Adipocyte (in vitro differentiated cells): Measurements from ENCODE around the gene TSPAN31.
"Not testable (repeated sequence)": the region's sequence is repeated elsewhere in the genome, so short reads cannot be mapped to it uniquely, and the experiment has no call there.

Experiments used
- DNase-seq: peaks from one replicate; pipeline ENCODE4 v3.0.0-alpha.2; 2015; ENCODE audit warnings: low read depth
- H3K27me3 ChIP-seq: replicated peaks from 2 replicates; pipeline ENCODE4 v1.7.0; 2013; ENCODE audit warnings: mild to moderate bottlenecking, low read length, moderate library complexity; ENCODE audit not compliant: control insufficient read depth, insufficient read depth
- H3K36me3 ChIP-seq: 2 replicates; pipeline ENCODE4 v1.7.0; 2013; ENCODE audit warnings: low read length, mild to moderate bottlenecking, moderate library complexity; ENCODE audit not compliant: control insufficient read depth, insufficient read depth, severe bottlenecking
- H3K4me1 ChIP-seq: 2 replicates; pipeline ENCODE4 v1.7.0; 2013; ENCODE audit warnings: mild to moderate bottlenecking, low read length, moderate library complexity; ENCODE audit not compliant: control insufficient read depth, insufficient read depth
- H3K4me3 ChIP-seq: 2 replicates; pipeline ENCODE4 v1.7.0; 2013; ENCODE audit warnings: mild to moderate bottlenecking, low read length, moderate library complexity
- H3K9ac ChIP-seq: 2 replicates; pipeline ENCODE4 v1.7.0; 2013; ENCODE audit warnings: mild to moderate bottlenecking, low read length, moderate library complexity
- H3K9me3 ChIP-seq: 2 replicates; pipeline ENCODE4 v1.7.0; 2013; ENCODE audit warnings: mild to moderate bottlenecking, low read length, moderate library complexity; ENCODE audit not compliant: control insufficient read depth

TSPAN31 gene

GRCh38 chr12:57744777-57745484 lies at the start of gene TSPAN31:
TSPAN31 (plus strand) TSS chr12:57745039; CDS start chr12:57745155, 116 bp downstream.
- peaks cover 17% of the 10 kb centered on the region for H3K27me3 ChIP-seq

GRCh38 chr12:57695770-57696432 lies 48.9 kb upstream of the TSPAN31 start:
- H3K9me3 ChIP-seq: no peaks in the 10 kb centered on the region

More at GRCh38 chr12:57744777-57745484, at the start of gene TSPAN31:
- Histone ChIP-seq H3K9ac (peak within 1 kb of the TSS; percentile 98), H3K4me1 (peaks cover 17% of the 10 kb centered on the region), H3K4me3 (peak within 1 kb of the TSS; percentile 98), H3K36me3 (peaks cover 36% of the 10 kb centered on the region), H3K9me3 (no peaks in the 10 kb centered on the region)
- DNase-seq: peak; percentile 99

GRCh38 chr12:57697076-57697475 lies 47.8 kb upstream of the TSPAN31 start:
- Histone ChIP-seq H3K4me3 (no peak overlapping the region), H3K9ac (no peak overlapping the region), H3K36me3 (peaks cover 39% of the 10 kb centered on the region), H3K27me3 (no peaks in the 10 kb centered on the region), H3K9me3 (no peaks in the 10 kb centered on the region), H3K4me1 (peaks cover 12% of the 10 kb centered on the region)
- DNase-seq: no peak

More at GRCh38 chr12:57695770-57696432, 48.9 kb upstream of the TSPAN31 start:
- peaks cover 12% of the 10 kb centered on the region for H3K4me1 ChIP-seq
- H3K4me3 ChIP-seq: no peak overlapping the region
- peaks cover 37% of the 10 kb centered on the region for H3K36me3 ChIP-seq
- no peaks in the 10 kb centered on the region for H3K27me3 ChIP-seq
- no peak for DNase-seq
- H3K9ac ChIP-seq: no peak overlapping the region

- DNase-seq: no peak
- H3K9me3 ChIP-seq: no peaks in the 10 kb centered on the region
- no peak overlapping the region for H3K9ac ChIP-seq
- H3K4me1 ChIP-seq: peaks cover 8% of the 10 kb centered on the region
- H3K36me3 ChIP-seq: peaks cover 47% of the 10 kb centered on the region
- no peak overlapping the region for H3K4me3 ChIP-seq
- H3K27me3 ChIP-seq: no peaks in the 10 kb centered on the region
Measured at GRCh38 chr12:57698414-57698813, 46.4 kb upstream of the TSPAN31 start.

- Histone ChIP-seq H3K9me3 (no peaks in the 10 kb centered on the region), H3K9ac (no peak overlapping the region), H3K4me3 (no peak overlapping the region), H3K27me3 (no peaks in the 10 kb centered on the region), H3K36me3 (peaks cover 57% of the 10 kb centered on the region), H3K4me1 (no peaks in the 10 kb centered on the region)
- DNase-seq: no peak
Measured at GRCh38 chr12:57700317-57700716, 44.5 kb upstream of the TSPAN31 start.

- no peaks in the 10 kb centered on the region for H3K4me1 ChIP-seq
- DNase-seq: no peak
- peaks cover 33% of the 10 kb centered on the region for H3K36me3 ChIP-seq
- H3K9ac ChIP-seq: no peak overlapping the region
- no peak overlapping the region for H3K4me3 ChIP-seq
- H3K9me3 ChIP-seq: peaks cover 5% of the 10 kb centered on the region
- no peaks in the 10 kb centered on the region for H3K27me3 ChIP-seq
Measured at GRCh38 chr12:57707250-57707649, 37.6 kb upstream of the TSPAN31 start.

- Histone ChIP-seq H3K4me1 (no peaks in the 10 kb centered on the region), H3K4me3 (no peak overlapping the region), H3K9me3 (peaks cover 5% of the 10 kb centered on the region), H3K9ac (no peak overlapping the region), H3K27me3 (no peaks in the 10 kb centered on the region), H3K36me3 (peaks cover 31% of the 10 kb centered on the region)
- DNase-seq: no peak
Measured at GRCh38 chr12:57708296-57708695, 36.5 kb upstream of the TSPAN31 start.

- H3K9me3 ChIP-seq: peaks cover 5% of the 10 kb centered on the region
- peaks cover 29% of the 10 kb centered on the region for H3K36me3 ChIP-seq
- H3K9ac ChIP-seq: no peak overlapping the region
- no peaks in the 10 kb centered on the region for H3K27me3 ChIP-seq
- DNase-seq: no peak
- no peak overlapping the region for H3K4me3 ChIP-seq
- no peaks in the 10 kb centered on the region for H3K4me1 ChIP-seq
Measured at GRCh38 chr12:57712701-57713100, 32.1 kb upstream of the TSPAN31 start.

GRCh38 chr12:57713209-57713608 lies 31.6 kb upstream of the TSPAN31 start:
- H3K9me3 ChIP-seq: peaks cover 5% of the 10 kb centered on the region
- no peak overlapping the region for H3K9ac ChIP-seq
- H3K27me3 ChIP-seq: no peaks in the 10 kb centered on the region
- no peak overlapping the region for H3K4me3 ChIP-seq
- DNase-seq: no peak
- no peaks in the 10 kb centered on the region for H3K4me1 ChIP-seq
- H3K36me3 ChIP-seq: peaks cover 34% of the 10 kb centered on the region

GRCh38 chr12:57715036-57715748 lies 29.6 kb upstream of the TSPAN31 start:
- H3K36me3 ChIP-seq: peaks cover 54% of the 10 kb centered on the region
- not testable (repeated sequence) for H3K9me3 ChIP-seq, H3K4me1 ChIP-seq, H3K9ac ChIP-seq, H3K4me3 ChIP-seq, H3K27me3 ChIP-seq, DNase-seq

- no peak overlapping the region for H3K9ac ChIP-seq
- H3K9me3 ChIP-seq: peaks cover 5% of the 10 kb centered on the region
- H3K4me1 ChIP-seq: no peaks in the 10 kb centered on the region
- no peak overlapping the region for H3K4me3 ChIP-seq
- H3K27me3 ChIP-seq: no peaks in the 10 kb centered on the region
- H3K36me3 ChIP-seq: peaks cover 60% of the 10 kb centered on the region
- DNase-seq: no peak
Measured at GRCh38 chr12:57715786-57716185, 29.1 kb upstream of the TSPAN31 start.
